Right atrium auricular region (tissue), 2 donors: Measurements from ENCODE around the gene NOCT. TPM values are rescaled to one million over a fixed set of nuclear protein-coding genes. Genes with fewer than 3 reads are reported as not detected.
A peak's percentile ranks its signal among the peaks of the same experiment; 100 is the strongest.

Experiments used
- DNase-seq: peaks from one replicate; pipeline ENCODE4 v3.0.0-alpha.2; 2019; ENCODE audit warnings: low spot score
- H3K27ac ChIP-seq, 2 donors: fragments of 200-600 bp; sonication (generic); 1 replicate in 1 of 2; 2 replicates in 1 of 2; pipeline ENCODE4 v1.5.1; 2016 to 2019
- H3K27me3 ChIP-seq, 2 donors: fragments of 200-600 bp; sonication (generic); one replicate each; pipeline versions ENCODE4 v1.5.1 to v1.6.0; 2017 to 2019
- H3K36me3 ChIP-seq: fragments of 200-600 bp; sonication (generic); one replicate; pipeline ENCODE4 v1.5.1; 2016
- H3K4me1 ChIP-seq, 2 donors: fragments of 200-600 bp; sonication (generic); one replicate each; pipeline versions ENCODE4 v1.5.1 to v1.6.0; 2017 to 2019
- H3K4me3 ChIP-seq, 2 donors: fragments of 200-600 bp; sonication (generic); 1 replicate in 1 of 2; 2 replicates in 1 of 2; pipeline ENCODE4 v1.5.1; 2017 to 2019; ENCODE audit warnings: mild to moderate bottlenecking in 1 of 2, moderate library complexity in 1 of 2
- H3K9me3 ChIP-seq, 2 donors: fragments of 200-600 bp; sonication (generic); one replicate each; pipeline ENCODE4 v1.5.1; 2019
- CTCF ChIP-seq, 2 donors: fragments of 200-600 bp; sonication (generic); IDR thresholded peaks; one replicate each; pipeline ENCODE4 v1.5.1; 2019; ENCODE audit warnings: antibody characterized with exemption in 2 of 2
- total RNA-seq, 2 donors: library from RNA; depleted of rRNA; stranded (reverse); fragments of >200 nt; gene quantifications; one replicate each; pipeline ENCODE4 v1.1.0, GENCODE V29; 2016

NOCT gene
- total RNA-seq, 2 donors from 2014 or later, result 6.7 to 6.8 TPM

- no peak overlapping the region for H3K27ac ChIP-seq
These were observed 38.1 kb upstream of the NOCT start for GRCh38 chr4:138977524-138977923.

DNA sequence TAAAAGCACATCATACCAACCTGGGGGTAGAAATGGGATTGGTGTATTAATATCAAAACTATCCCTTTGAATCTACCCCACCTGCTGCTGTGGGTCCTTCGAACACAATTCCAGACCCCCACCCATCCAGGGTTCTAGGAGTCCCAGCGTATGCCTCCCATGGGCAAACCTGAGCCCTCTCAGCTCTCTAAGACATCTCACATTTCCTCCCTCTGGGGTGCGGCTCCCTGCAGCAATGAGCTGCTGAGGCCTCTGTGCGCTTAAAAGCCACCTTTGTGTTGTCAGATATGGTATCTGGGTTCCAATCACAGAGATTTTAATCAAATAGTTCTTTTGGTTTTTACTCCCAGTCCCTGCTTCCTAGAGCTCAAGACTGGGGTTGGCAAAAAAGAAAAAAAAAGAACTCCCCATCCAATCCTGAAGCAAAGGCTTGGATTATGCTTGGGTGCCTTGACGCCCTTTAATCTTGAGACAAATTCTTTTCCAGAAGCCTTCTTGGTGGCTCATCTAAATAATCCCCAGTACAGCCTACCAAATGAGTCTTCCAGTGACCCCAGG is 37.5 kb upstream of the NOCT start:
- Histone ChIP-seq H3K9me3 (no peaks in the 10 kb centered on the region), H3K4me3 (no peak overlapping the region), H3K36me3 (no peaks in the 10 kb centered on the region), H3K27me3 (no peaks in the 10 kb centered on the region), H3K27ac (no peak overlapping the region), H3K4me1 (peaks cover 0 to 17% of the 10 kb centered on the region in 2 donors)
- no peak for TF ChIP-seq CTCF (IDR thresholded peaks at IDR 0.05)
- peak; percentile 16 for DNase-seq

More at GRCh38 chr4:138977524-138977923, 38.1 kb upstream of the NOCT start:
- Histone ChIP-seq H3K4me1 (peaks cover 0 to 15% of the 10 kb centered on the region in 2 donors), H3K36me3 (no peaks in the 10 kb centered on the region), H3K9me3 (no peaks in the 10 kb centered on the region), H3K27me3 (no peaks in the 10 kb centered on the region), H3K4me3 (no peak overlapping the region)
- DNase-seq, result no peak
- no peak for TF ChIP-seq CTCF (IDR thresholded peaks at IDR 0.05)

GRCh38 chr4:138978600-138978999 is 37.0 kb upstream of the NOCT start:
- Histone ChIP-seq H3K27me3 (no peaks in the 10 kb centered on the region), H3K4me3 (no peak overlapping the region), H3K36me3 (no peaks in the 10 kb centered on the region), H3K4me1 (peaks cover 0 to 17% of the 10 kb centered on the region in 2 donors), H3K27ac (no peak overlapping the region), H3K9me3 (no peaks in the 10 kb centered on the region)
- peak; percentile 21 for DNase-seq
- no peak for TF ChIP-seq CTCF (IDR thresholded peaks at IDR 0.05)

GRCh38 chr4:138979742-138980141 is 35.8 kb upstream of the NOCT start:
- no peak for TF ChIP-seq CTCF (IDR thresholded peaks at IDR 0.05)

GRCh38 chr4:138981930-138982390 is 33.6 kb upstream of the NOCT start:
- DNase-seq, result peak; percentile 69
- peak overlapping the region; percentile 58 to 72 for H3K27ac ChIP-seq
- no peaks in the 10 kb centered on the region for H3K9me3 ChIP-seq
- peak in 1 of 2 donors; percentile 50 for TF ChIP-seq CTCF (IDR thresholded peaks at IDR 0.05)
- no peaks in the 10 kb centered on the region for H3K36me3 ChIP-seq
- no peak overlapping the region for H3K4me3 ChIP-seq
- H3K27me3 ChIP-seq, result no peaks in the 10 kb centered on the region
- H3K4me1 ChIP-seq, result peaks cover 0 to 17% of the 10 kb centered on the region in 2 donors

More at GRCh38 chr4:138979742-138980141, 35.8 kb upstream of the NOCT start:
- H3K36me3 ChIP-seq, result no peaks in the 10 kb centered on the region
- no peaks in the 10 kb centered on the region for H3K27me3 ChIP-seq
- H3K4me1 ChIP-seq, result peaks cover 0 to 17% of the 10 kb centered on the region in 2 donors
- no peak overlapping the region for H3K4me3 ChIP-seq
- no peaks in the 10 kb centered on the region for H3K9me3 ChIP-seq
- peak; percentile 32 for DNase-seq
- H3K27ac ChIP-seq, result no peak overlapping the region

- Histone ChIP-seq H3K4me1 (peaks cover 0 to 17% of the 10 kb centered on the region in 2 donors), H3K9me3 (no peaks in the 10 kb centered on the region), H3K36me3 (no peaks in the 10 kb centered on the region), H3K4me3 (no peak overlapping the region), H3K27me3 (no peaks in the 10 kb centered on the region), H3K27ac (peak overlapping the region; percentile 58 to 72)
- DNase-seq, result peak; percentile 40
- TF ChIP-seq CTCF (IDR thresholded peaks at IDR 0.05), result no peak
These were observed 32.8 kb upstream of the NOCT start for GRCh38 chr4:138982754-138983153.
